ENCODE data around the gene EXOC3L2.

The EXOC3L2 gene

DNA sequence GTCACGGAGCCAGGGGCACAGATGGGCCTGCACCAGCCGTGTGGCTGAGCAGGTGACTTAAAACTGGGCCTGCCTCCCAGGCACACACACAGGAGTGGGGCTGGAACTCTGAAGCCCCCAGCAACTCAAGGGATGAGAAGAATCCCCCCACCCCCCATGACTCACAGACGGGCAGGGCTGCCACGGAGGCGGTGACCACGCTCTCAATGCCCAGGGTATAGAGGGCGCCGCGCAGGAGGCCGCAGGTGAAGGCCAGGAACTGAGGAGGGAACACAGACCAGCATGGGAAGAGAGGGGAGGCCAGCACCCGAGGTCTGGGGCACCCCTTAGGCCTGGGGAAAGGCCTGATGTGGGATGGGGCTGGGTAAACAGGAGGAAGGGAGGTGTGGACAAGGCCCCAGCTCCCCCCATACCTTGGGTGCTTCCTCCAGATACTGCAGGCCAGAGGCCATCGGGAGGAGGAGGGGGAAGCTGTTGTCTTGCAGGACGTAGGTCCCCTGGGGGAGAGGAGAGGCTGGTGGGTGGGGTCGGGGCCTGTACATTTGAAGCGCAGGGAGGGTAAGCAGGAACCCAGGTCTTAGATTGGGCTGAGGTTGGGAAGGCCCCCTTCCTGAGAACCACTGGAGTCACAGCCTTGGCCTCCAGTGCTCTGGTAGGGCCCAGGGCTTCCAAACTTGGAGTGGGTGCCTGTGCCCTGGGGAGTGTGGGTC, 81.3 kb downstream of the EXOC3L2 start:
- no peak for DNase-seq (ENCODE audit: insufficient read length, low spot score)
- no peak for FAIRE-seq

GRCh38 chr19:45163156-45163555, 82.1 kb downstream of the EXOC3L2 start:
- DNase-seq (ENCODE audit: insufficient read length, low spot score) (no peak), FAIRE-seq (no peak)

GRCh38 chr19:45162608-45163143, 82.5 kb downstream of the EXOC3L2 start:
- FAIRE-seq = no peak
- DNase-seq (ENCODE audit: insufficient read length, low spot score) = no peak
